Neural progenitor cell (in vitro differentiated cells): Measurements from ENCODE around the gene UGT1A6. TPM values are rescaled to one million over a fixed set of nuclear protein-coding genes. Genes with fewer than 3 reads are reported as not detected.

Source experiments
- DNase-seq: peaks from one replicate; pipeline ENCODE4 v3.0.0-alpha.2; 2016; ENCODE audit warnings: low spot score
- H2AFZ ChIP-seq: fragments of 200-600 bp; sonication (generic); replicated peaks from 2 replicates; pipeline ENCODE4 v1.6.1; 2016; ENCODE audit warnings: antibody characterized with exemption
- H3F3A ChIP-seq: fragments of 200-600 bp; sonication (generic); 2 replicates; pipeline ENCODE4 v1.6.1; 2016; ENCODE audit warnings: antibody characterized with exemption, low read depth
- H3K27ac ChIP-seq: fragments of 200-600 bp; sonication (generic); 2 replicates; pipeline ENCODE4 v1.5.1; 2016; ENCODE audit warnings: mild to moderate bottlenecking
- H3K27me3 ChIP-seq: fragments of 200-600 bp; sonication (generic); 2 replicates; pipeline ENCODE4 v1.6.1; 2016; ENCODE audit warnings: mild to moderate bottlenecking, moderate library complexity
- H3K36me3 ChIP-seq: fragments of 200-600 bp; sonication (generic); 2 replicates; pipeline ENCODE4 v1.5.1; 2016
- H3K4me1 ChIP-seq: fragments of 200-600 bp; sonication (generic); 2 replicates; pipeline ENCODE4 v1.6.1; 2016; ENCODE audit warnings: mixed run types
- H3K4me2 ChIP-seq: fragments of 200-600 bp; sonication (generic); 2 replicates; pipeline ENCODE4 v1.6.1; 2016
- H3K4me3 ChIP-seq: fragments of 200-600 bp; sonication (generic); 2 replicates; pipeline ENCODE4 v1.5.1; 2016
- H3K79me2 ChIP-seq: fragments of 200-600 bp; sonication (generic); 2 replicates; pipeline ENCODE4 v1.6.1; 2016; ENCODE audit warnings: low read depth
- H3K9ac ChIP-seq: fragments of 200-600 bp; sonication (generic); 2 replicates; pipeline ENCODE4 v1.6.1; 2016
- H3K9me3 ChIP-seq: fragments of 200-600 bp; sonication (generic); 2 replicates; pipeline ENCODE4 v1.5.1; 2016; ENCODE audit warnings: low read depth
- H4K20me1 ChIP-seq: fragments of 200-600 bp; sonication (generic); 2 replicates; pipeline ENCODE4 v1.6.1; 2016; ENCODE audit warnings: low read depth
- H3K27ac Mint-ChIP-seq: 3 replicates; pipeline ENCODE4 v1.8.0; 2021; ENCODE audit warnings: mixed read lengths
- H3K27me3 Mint-ChIP-seq: 2 replicates; pipeline ENCODE4 v1.8.0; 2022; ENCODE audit warnings: low read depth, mild to moderate bottlenecking, inconsistent platforms, moderate library complexity, mixed read lengths; ENCODE audit not compliant: insufficient read depth
- H3K36me3 Mint-ChIP-seq: 3 replicates; pipeline ENCODE4 v1.8.0; 2021; ENCODE audit warnings: mixed read lengths
- H3K4me1 Mint-ChIP-seq: 3 replicates; pipeline ENCODE4 v1.8.0; 2021; ENCODE audit warnings: mixed read lengths
- H3K4me3 Mint-ChIP-seq: 3 replicates; pipeline ENCODE4 v1.8.0; 2021; ENCODE audit warnings: mild to moderate bottlenecking, moderate library complexity, mixed read lengths
- H3K9me3 Mint-ChIP-seq: 3 replicates; pipeline ENCODE4 v1.8.0; 2020; ENCODE audit warnings: mixed read lengths
- CTCF ChIP-seq: fragments of 200-600 bp; sonication (generic); IDR thresholded peaks from 2 replicates; pipeline ENCODE4 v1.5.1; 2017; ENCODE audit warnings: antibody characterized with exemption, mild to moderate bottlenecking
- EZH2 ChIP-seq: fragments of 200-600 bp; sonication (generic); IDR thresholded peaks from 2 replicates; pipeline ENCODE4 v1.6.1; 2017; ENCODE audit warnings: antibody characterized with exemption, mild to moderate bottlenecking, moderate library complexity
- EZH2phosphoT487 ChIP-seq: fragments of 200-600 bp; sonication (generic); IDR thresholded peaks from 2 replicates; pipeline ENCODE4 v1.6.1; 2017; ENCODE audit warnings: antibody characterized with exemption
- total RNA-seq: library from RNA; depleted of rRNA; stranded (reverse); fragments of >200 nt; gene quantifications from 2 replicates; pipeline ENCODE4 v1.2.3, GENCODE V29; 2015; ENCODE audit warnings: low replicate concordance

The UGT1A6 gene
- total RNA-seq, 1 donor from 2014 or later: not detected

GRCh38 chr2:233706720-233707119 lies 14.0 kb downstream of the UGT1A6 start:
- Histone ChIP-seq H2AFZ (no peak overlapping the region), H3K4me3 (no peak overlapping the region), H3K9me3 (no peaks in the 10 kb centered on the region), H3K27me3 (no peaks in the 10 kb centered on the region), H3F3A (no peaks in the 10 kb centered on the region), H3K27ac (no peak overlapping the region), H3K79me2 (no peaks in the 10 kb centered on the region), H4K20me1 (no peaks in the 10 kb centered on the region), H3K9ac (no peak overlapping the region), H3K4me2 (no peak overlapping the region), H3K36me3 (no peaks in the 10 kb centered on the region), H3K4me1 (no peaks in the 10 kb centered on the region)
- Mint-ChIP-seq H3K4me1 (no peaks in the 10 kb centered on the region), H3K9me3 (peaks cover 3% of the 10 kb centered on the region), H3K27me3 (peaks cover 3% of the 10 kb centered on the region), H3K27ac (no peak overlapping the region), H3K4me3 (no peak overlapping the region), H3K36me3 (no peaks in the 10 kb centered on the region)
- TF ChIP-seq CTCF: no peak
- no peak for TF ChIP-seq EZH2phosphoT487
- TF ChIP-seq EZH2: no peak
- DNase-seq: no peak

- Histone ChIP-seq H3K4me1 (no peaks in the 10 kb centered on the region), H4K20me1 (no peaks in the 10 kb centered on the region), H3F3A (no peaks in the 10 kb centered on the region), H2AFZ (no peak overlapping the region), H3K36me3 (no peaks in the 10 kb centered on the region), H3K9ac (no peak overlapping the region), H3K79me2 (no peaks in the 10 kb centered on the region), H3K4me2 (no peak overlapping the region), H3K27me3 (no peaks in the 10 kb centered on the region), H3K27ac (no peak overlapping the region), H3K9me3 (no peaks in the 10 kb centered on the region), H3K4me3 (no peak overlapping the region)
- Mint-ChIP-seq H3K27ac (no peak overlapping the region), H3K9me3 (peaks cover 2% of the 10 kb centered on the region), H3K4me3 (no peak overlapping the region), H3K36me3 (no peaks in the 10 kb centered on the region), H3K4me1 (no peaks in the 10 kb centered on the region), H3K27me3 (no peaks in the 10 kb centered on the region)
- DNase-seq: no peak
- TF ChIP-seq EZH2 (no peak), EZH2phosphoT487 (no peak), CTCF (no peak)
Measured at GRCh38 chr2:233707940-233708644, 15.4 kb downstream of the UGT1A6 start.

- no peak for DNase-seq
Measured at GRCh38 chr2:233708942-233709341, 16.3 kb downstream of the UGT1A6 start.

More at GRCh38 chr2:233708942-233709341, 16.3 kb downstream of the UGT1A6 start:
- Mint-ChIP-seq H3K4me1 (no peaks in the 10 kb centered on the region), H3K36me3 (no peaks in the 10 kb centered on the region), H3K4me3 (no peak overlapping the region), H3K27me3 (peaks cover 1% of the 10 kb centered on the region), H3K9me3 (peaks cover 2% of the 10 kb centered on the region), H3K27ac (no peak overlapping the region)
- Histone ChIP-seq H3K27ac (no peak overlapping the region), H3K36me3 (no peaks in the 10 kb centered on the region), H3K9me3 (no peaks in the 10 kb centered on the region), H3K4me1 (no peaks in the 10 kb centered on the region), H3F3A (no peaks in the 10 kb centered on the region), H2AFZ (no peak overlapping the region), H3K4me3 (no peak overlapping the region), H3K9ac (no peak overlapping the region), H3K79me2 (no peaks in the 10 kb centered on the region), H3K4me2 (no peak overlapping the region), H4K20me1 (no peaks in the 10 kb centered on the region), H3K27me3 (no peaks in the 10 kb centered on the region)
- TF ChIP-seq EZH2 (no peak), CTCF (no peak), EZH2phosphoT487 (no peak)
